GM12878 (cell line): ENCODE results near the gene REEP1. TPM values are rescaled to one million over a fixed set of nuclear protein-coding genes. Genes with fewer than 3 reads are reported as not detected.
A peak's percentile ranks its signal among the peaks of the same experiment; 100 is the strongest.

Experiments used
- IKZF2 ChIP-seq, 2 experiments: fragments of 450-650 bp; IDR thresholded peaks; 2 replicates each; pipeline ENCODE4 v1.6.1; 2017; ENCODE audit warnings: mild to moderate bottlenecking in 2 of 2, moderate library complexity in 2 of 2
- PAX8 ChIP-seq: fragments of 450-650 bp; IDR thresholded peaks from 2 replicates; pipeline ENCODE4 v1.6.1; 2017; ENCODE audit warnings: mild to moderate bottlenecking, moderate library complexity
- PKNOX1 ChIP-seq: fragments of 450-650 bp; IDR thresholded peaks from 2 replicates; pipeline ENCODE4 v1.6.1; 2016; ENCODE audit warnings: mild to moderate bottlenecking
- POU2F2 ChIP-seq: IDR thresholded peaks from 3 replicates; pipeline ENCODE4 v1.6.1; 2011; ENCODE audit warnings: low read depth, mild to moderate bottlenecking, low read length, borderline replicate concordance
- ZBTB40 ChIP-seq: fragments of 450-650 bp; IDR thresholded peaks from 2 replicates; pipeline ENCODE4 v1.6.1; 2016; ENCODE audit warnings: mild to moderate bottlenecking, moderate library complexity, borderline replicate concordance
- polyA plus RNA-seq, 11 experiments: library from polyadenylated mRNA; depleted of rRNA in 4 of 11; unstranded in 6 of 11; stranded (reverse) in 5 of 11; fragments of >200 nt; fragmentation: Nextera tagmentation in 4 of 11; fragmentation: Illumina TruSeq in 1 of 11; extraction: Ambion mirVana in 4 of 11; extraction: Trizol in 1 of 11; gene quantifications; 1 replicate in 1 of 11; 2 replicates in 10 of 11; pipeline versions ENCODE4 v1.2.1 to v1.2.3, GENCODE V29; 2011 to 2016; ENCODE audit warnings: inconsistent platforms in 2 of 11, missing spikeins in 2 of 11, low read depth in 1 of 11
- total RNA-seq, 4 experiments: library from RNA; depleted of rRNA in 3 of 4; stranded (reverse); fragments of >200 nt in 3 of 4; fragmentation: Illumina TruSeq in 1 of 4; extraction: Trizol in 1 of 4; gene quantifications; 2 replicates each; pipeline versions ENCODE4 v1.2.1 to v1.2.3, GENCODE V29; 2013 to 2021

Gene REEP1
- total and polyA plus RNA-seq, 10 of the 15 experiments (the other 5 are each of a cell fraction or from before 2014, with no cell fraction given), result 0.02 to 0.30 (median 0.09) TPM; not detected in 1

- no peak for TF ChIP-seq ZBTB40
- TF ChIP-seq POU2F2, result no peak
- no peak for TF ChIP-seq PKNOX1
- TF ChIP-seq IKZF2 (IDR thresholded peaks at IDR 0.05), result peak in 1 of 2 experiments; percentile 16; a peak in 1 of 4 replicates
- no peak for TF ChIP-seq PAX8
Observed at GRCh38 chr2:86237172-86237571, 100.3 kb downstream of the REEP1 start (continued).
